VCaP (cell line): ENCODE data around the gene SEL1L.
A peak's percentile ranks its signal among the peaks of the same experiment; 100 is the strongest.
"Not testable (repeated sequence)": the region's sequence is repeated elsewhere in the genome, so short reads cannot be mapped to it uniquely, and the experiment has no call there.

Experiments
- H3K27ac ChIP-seq: fragments of 450-650 bp; 2 replicates; pipeline ENCODE4 v1.5.1; 2017
- TF ChIP-seq, protein P1 (sequence below): fragments of 450-650 bp; conservative IDR thresholded peaks from 2 replicates; pipeline ENCODE4 v1.5.1; 2017; ENCODE audit warnings: mild to moderate bottlenecking, moderate library complexity

Gene SEL1L

DNA sequence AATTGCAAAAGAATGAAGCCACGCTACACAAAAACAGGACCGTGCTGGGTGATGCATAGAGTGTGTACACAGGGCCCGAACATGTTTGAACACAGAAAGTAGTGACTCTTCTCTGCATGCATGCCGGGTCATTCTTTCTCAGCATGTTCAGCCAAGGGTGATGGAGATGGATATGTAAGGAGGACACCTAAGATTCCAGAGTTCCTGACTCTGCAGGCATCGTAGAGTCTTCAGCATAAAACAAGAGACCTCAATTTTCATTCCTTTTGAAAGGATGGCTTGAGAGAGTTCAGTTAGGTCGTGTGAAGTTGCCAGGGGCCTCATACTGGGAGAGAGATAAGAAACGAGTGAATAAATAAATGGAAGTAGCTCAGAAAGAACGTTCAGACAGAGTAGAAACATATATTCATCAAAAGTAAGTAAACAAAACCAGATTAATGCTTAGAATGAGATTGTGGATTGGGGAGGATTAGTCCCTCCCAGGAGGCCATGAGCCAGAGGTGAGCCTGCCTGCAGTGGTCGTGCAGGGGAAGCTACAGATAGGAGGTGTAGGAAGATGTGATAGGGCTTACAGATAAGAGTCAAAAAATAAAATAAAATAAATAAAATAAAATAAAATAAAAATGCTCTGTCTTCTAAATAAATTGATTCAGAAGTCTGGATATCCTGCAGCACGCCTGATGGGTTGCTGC is 27.6 kb upstream of the SEL1L start:
- TF ChIP-seq, protein P1, sequence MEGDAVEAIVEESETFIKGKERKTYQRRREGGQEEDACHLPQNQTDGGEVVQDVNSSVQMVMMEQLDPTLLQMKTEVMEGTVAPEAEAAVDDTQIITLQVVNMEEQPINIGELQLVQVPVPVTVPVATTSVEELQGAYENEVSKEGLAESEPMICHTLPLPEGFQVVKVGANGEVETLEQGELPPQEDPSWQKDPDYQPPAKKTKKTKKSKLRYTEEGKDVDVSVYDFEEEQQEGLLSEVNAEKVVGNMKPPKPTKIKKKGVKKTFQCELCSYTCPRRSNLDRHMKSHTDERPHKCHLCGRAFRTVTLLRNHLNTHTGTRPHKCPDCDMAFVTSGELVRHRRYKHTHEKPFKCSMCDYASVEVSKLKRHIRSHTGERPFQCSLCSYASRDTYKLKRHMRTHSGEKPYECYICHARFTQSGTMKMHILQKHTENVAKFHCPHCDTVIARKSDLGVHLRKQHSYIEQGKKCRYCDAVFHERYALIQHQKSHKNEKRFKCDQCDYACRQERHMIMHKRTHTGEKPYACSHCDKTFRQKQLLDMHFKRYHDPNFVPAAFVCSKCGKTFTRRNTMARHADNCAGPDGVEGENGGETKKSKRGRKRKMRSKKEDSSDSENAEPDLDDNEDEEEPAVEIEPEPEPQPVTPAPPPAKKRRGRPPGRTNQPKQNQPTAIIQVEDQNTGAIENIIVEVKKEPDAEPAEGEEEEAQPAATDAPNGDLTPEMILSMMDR: no peak
- peak overlapping the region; percentile 61 for H3K27ac ChIP-seq

DNA sequence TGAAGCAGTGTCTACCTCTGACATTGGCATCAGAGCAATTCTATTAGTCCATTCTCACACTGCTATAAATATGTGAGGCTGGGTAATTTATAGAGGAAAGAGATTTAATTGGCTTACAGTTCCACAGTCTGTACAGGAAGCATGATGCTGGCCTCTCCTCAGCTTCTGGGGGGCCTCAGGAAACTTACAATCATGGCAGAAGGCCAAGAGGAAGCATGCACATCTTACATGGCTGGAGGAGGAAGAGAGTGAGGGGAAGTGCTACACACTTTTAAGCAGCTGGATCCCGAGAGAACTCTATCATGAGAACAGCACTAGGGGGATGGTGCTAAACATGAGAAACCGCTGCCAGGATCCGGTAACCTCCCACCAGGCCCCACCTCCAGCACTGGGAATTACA is 25.7 kb upstream of the SEL1L start:
- TF ChIP-seq, protein P1: no peak

DNA sequence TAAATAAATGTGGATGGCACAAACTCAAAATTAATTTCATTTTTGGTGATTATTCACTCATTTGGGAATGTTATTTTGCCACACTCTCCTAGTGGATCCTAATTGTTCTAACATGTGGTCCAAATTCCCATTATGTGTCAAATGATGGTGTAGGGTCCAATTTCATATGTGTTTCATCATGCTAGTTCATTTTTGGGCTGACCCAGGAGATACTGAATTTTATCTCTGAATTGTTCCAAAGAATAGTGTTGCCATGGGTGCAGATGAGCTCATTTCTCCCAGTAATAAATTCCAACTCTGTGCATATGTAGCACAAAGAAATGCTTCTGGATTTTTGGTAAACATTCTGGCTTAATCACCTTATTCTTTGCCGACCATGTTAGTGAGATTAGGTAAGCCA is 23.5 kb upstream of the SEL1L start:
- TF ChIP-seq, protein P1: no peak
- no peak overlapping the region for H3K27ac ChIP-seq

More for the DNA sequence above, 25.7 kb upstream of the SEL1L start:
- H3K27ac ChIP-seq: no peak overlapping the region

DNA sequence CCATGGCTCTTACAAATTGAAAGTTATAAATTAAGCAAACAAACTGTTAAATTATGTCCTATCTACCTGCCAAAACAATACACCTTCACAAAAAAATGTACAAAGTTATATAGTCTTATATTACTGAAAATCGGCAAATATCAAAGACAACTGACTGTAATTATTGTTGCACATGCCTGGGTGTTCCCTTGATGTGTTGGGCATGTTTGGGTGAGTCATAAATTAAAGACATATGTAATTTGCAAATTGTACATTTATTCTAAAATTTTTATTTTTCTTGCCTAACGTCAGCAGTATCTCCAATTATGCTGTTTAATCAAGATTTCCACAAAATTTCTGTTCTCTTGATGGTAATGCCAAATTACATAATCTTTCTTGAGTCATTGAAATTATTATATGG is 22.0 kb upstream of the SEL1L start:
- H3K27ac ChIP-seq: no peak overlapping the region
- TF ChIP-seq, protein P1: no peak

DNA sequence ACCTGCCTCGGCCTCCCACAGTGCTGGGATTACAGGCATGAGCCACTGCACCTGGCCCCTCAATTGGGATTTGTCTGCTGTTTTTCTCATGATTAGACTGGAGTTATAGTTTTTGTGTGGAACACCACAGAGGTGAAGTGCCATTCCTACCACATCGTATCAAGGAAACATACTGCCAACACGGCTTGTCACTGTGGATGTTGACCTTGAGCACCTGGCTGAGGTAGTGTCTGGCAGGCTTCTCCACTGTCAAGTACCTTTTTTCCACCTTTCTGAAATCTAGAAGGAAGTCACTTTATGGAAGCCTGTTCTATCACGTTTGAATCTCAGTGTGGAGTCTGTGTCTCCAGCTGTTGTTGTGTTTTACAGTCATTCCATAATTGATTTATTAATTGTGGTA is 21.4 kb upstream of the SEL1L start:
- TF ChIP-seq, protein P1: no peak
- H3K27ac ChIP-seq: peak overlapping the region; percentile 14; the same call in 1 of the 2 replicates

DNA sequence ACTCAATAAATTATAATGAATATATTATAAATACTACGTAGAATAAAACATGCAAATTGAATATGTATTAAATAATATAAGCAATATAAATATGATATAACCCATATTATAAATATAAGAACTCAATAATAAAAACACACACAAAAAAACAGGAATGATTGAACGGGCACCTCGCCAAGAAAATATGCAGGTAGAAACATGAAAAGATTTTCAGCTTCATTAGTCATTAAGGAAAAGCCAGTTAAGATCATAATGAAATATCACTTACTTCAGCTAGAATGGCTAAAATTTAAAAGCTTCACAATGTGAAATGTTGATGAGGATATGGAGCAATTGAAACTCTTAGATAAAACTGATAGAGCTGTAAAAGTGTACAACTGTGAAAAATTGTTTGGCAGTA is 17.8 kb upstream of the SEL1L start:
- no peak overlapping the region for H3K27ac ChIP-seq
- TF ChIP-seq, protein P1: no peak

DNA sequence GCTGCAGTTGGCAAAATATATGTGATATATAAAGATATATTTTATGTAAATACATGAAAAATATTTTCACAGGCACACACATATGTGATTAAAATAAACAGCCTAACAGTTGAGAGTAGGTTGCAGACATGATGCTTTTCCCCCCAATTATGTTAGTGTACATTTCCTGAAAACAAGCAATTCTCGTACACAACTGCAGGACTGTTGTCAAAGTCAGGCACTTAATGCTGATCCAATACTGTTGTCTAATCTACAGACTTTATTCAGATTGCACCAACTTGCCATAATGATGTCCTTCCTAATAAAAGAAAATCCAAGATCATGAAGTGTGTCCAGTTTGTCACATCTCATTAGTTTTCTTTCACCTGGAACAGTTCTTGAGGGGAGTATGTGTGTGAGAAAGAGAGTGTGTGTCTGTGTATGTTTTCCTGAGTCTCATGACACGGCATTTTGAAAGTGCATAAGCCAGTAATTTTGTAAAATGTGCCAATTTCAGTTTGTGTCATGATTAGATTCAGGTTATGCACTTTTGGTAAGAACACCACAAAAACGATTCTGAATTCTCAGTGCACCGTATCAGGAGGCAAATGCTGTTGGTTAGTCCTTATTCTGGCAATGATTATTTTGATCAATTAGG is 16.5 kb upstream of the SEL1L start:
- H3K27ac ChIP-seq: no peak overlapping the region
- TF ChIP-seq, protein P1: no peak

DNA sequence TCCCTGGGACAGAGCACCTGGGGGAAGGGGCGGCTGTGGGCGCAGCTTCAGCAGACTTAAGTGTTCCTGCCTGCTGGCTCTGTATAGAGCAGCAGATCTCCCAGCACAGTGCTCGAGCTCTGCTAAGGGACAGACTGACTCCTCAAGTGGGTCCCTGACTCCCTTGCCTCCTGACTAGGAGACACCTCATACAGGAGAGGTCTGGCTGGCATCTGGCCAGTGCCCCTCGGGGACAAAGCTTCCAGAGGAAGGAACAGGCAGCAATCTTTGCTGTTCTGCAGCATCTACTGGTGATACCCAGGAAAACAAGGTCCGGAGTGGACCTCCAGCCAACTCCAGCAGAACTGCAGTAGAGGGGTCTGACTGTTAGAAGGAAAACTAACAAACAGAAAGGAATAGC is 7.6 kb upstream of the SEL1L start:
- H3K27ac ChIP-seq: not testable (repeated sequence)
